K562 (cell line): Measurements from ENCODE around the gene KRTAP2-3.
"Not testable (repeated sequence)": the region's sequence is repeated elsewhere in the genome, so short reads cannot be mapped to it uniquely, and the experiment has no call there.

Source experiments
- CREB1 ChIP-seq, 2 experiments: sonication (generic) in 1 of 2; formaldehyde crosslinking in 1 of 2; IDR thresholded peaks; 2 replicates each; pipeline versions ENCODE4 v1.6.1 to v1.8.0; 2012 to 2022; ENCODE audit warnings: inconsistent platforms in 1 of 2, mild to moderate bottlenecking in 1 of 2, missing genetic modification reagents in 1 of 2, moderate library complexity in 1 of 2
- CREB5 ChIP-seq: fragments of 250-450 bp; sonication (Bioruptor Pico); IDR thresholded peaks from 2 replicates; pipeline ENCODE4 v1.5.0; 2020; ENCODE audit warnings: mild to moderate bottlenecking
- ELK1 ChIP-seq: sonication (generic); formaldehyde crosslinking; IDR thresholded peaks from 2 replicates; pipeline ENCODE4 v1.8.1; 2022; ENCODE audit warnings: missing genetic modification reagents
- EZH2 ChIP-seq: IDR thresholded peaks from 2 replicates; pipeline ENCODE4 v1.6.1; 2012; ENCODE audit warnings: low read depth, mild to moderate bottlenecking, inconsistent platforms, low read length, borderline replicate concordance
- FOS ChIP-seq: IDR thresholded peaks from 3 replicates; pipeline ENCODE4 v1.6.1; 2011; ENCODE audit not compliant: insufficient read length; ENCODE audit errors: extremely low read depth
- HDAC2 ChIP-seq: fragments of 450-650 bp; IDR thresholded peaks from 2 replicates; pipeline ENCODE4 v1.6.1; 2016; ENCODE audit warnings: mild to moderate bottlenecking
- MAZ ChIP-seq, 2 experiments: fragments of 450-650 bp in 1 of 2; sonication (generic) in 1 of 2; formaldehyde crosslinking; IDR thresholded peaks in 1 of 2; conservative IDR thresholded peaks in 1 of 2; 2 replicates each; pipeline versions ENCODE4 v1.4.0 to v1.5.0; 2020; ENCODE audit warnings: mild to moderate bottlenecking in 1 of 2, missing genetic modification reagents in 1 of 2
- PTBP1 ChIP-seq: fragments of 200-400 bp; formaldehyde crosslinking; IDR thresholded peaks from 2 replicates; pipeline ENCODE4 v1.6.1; 2017; ENCODE audit warnings: low read depth, low read length
- SPI1 ChIP-seq: IDR thresholded peaks from 2 replicates; pipeline ENCODE4 v1.6.1; 2011; ENCODE audit warnings: low read depth, low read length, control low read depth, borderline replicate concordance
- ZNF280A ChIP-seq: fragments of 450-650 bp; IDR thresholded peaks from 2 replicates; pipeline ENCODE4 v1.6.1; 2018; ENCODE audit warnings: mild to moderate bottlenecking, low read depth; ENCODE audit not compliant: partially characterized antibody
- TF ChIP-seq, protein P1 (sequence below), 3 experiments: IDR thresholded peaks in 2 of 3; conservative IDR thresholded peaks in 1 of 3; 2 replicates each; pipeline ENCODE4 v1.5.1; 2011 to 2012; ENCODE audit warnings: low read length in 3 of 3, mild to moderate bottlenecking in 3 of 3, control low read depth in 2 of 3, improper control_type of control experiment in 1 of 3, inconsistent platforms in 1 of 3, low read depth in 1 of 3, mixed read lengths in 1 of 3, moderate library complexity in 1 of 3; ENCODE audit not compliant: insufficient read depth in 2 of 3
- TF ChIP-seq, protein P2 (sequence below): sonication (generic); formaldehyde crosslinking; IDR thresholded peaks from 2 replicates; pipeline ENCODE4 v1.8.1; 2023; ENCODE audit warnings: mild to moderate bottlenecking, missing genetic modification reagents

DNA sequence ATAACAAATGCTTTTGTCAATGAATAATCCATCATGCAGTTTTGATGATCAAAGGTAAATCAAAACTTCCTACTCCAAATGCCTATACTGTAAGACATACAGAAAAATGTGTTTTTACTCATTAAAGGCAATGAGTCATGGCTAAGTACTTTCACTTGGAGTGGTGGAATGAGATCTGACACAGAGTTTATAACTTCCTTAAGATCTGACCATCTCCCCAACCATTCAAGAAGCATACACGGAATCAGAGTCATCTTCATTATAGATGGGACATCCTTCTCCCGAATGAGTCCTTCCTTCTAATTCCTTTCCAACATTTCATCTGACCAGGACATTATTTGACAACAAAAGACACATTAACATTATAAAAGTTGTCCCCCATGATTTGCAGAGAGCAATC is 23.5 kb upstream of the KRTAP2-3 start:
- TF ChIP-seq, protein P1, sequence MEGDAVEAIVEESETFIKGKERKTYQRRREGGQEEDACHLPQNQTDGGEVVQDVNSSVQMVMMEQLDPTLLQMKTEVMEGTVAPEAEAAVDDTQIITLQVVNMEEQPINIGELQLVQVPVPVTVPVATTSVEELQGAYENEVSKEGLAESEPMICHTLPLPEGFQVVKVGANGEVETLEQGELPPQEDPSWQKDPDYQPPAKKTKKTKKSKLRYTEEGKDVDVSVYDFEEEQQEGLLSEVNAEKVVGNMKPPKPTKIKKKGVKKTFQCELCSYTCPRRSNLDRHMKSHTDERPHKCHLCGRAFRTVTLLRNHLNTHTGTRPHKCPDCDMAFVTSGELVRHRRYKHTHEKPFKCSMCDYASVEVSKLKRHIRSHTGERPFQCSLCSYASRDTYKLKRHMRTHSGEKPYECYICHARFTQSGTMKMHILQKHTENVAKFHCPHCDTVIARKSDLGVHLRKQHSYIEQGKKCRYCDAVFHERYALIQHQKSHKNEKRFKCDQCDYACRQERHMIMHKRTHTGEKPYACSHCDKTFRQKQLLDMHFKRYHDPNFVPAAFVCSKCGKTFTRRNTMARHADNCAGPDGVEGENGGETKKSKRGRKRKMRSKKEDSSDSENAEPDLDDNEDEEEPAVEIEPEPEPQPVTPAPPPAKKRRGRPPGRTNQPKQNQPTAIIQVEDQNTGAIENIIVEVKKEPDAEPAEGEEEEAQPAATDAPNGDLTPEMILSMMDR (IDR thresholded peaks at IDR 0.05 in 2 of 3, conservative IDR thresholded peaks at IDR 0.05 in 1 of 3; ENCODE audit: insufficient read depth in 2 of 3, low read depth in 1 of 3, low read length in 3 of 3), result not testable (repeated sequence)
- TF ChIP-seq, protein P2, sequence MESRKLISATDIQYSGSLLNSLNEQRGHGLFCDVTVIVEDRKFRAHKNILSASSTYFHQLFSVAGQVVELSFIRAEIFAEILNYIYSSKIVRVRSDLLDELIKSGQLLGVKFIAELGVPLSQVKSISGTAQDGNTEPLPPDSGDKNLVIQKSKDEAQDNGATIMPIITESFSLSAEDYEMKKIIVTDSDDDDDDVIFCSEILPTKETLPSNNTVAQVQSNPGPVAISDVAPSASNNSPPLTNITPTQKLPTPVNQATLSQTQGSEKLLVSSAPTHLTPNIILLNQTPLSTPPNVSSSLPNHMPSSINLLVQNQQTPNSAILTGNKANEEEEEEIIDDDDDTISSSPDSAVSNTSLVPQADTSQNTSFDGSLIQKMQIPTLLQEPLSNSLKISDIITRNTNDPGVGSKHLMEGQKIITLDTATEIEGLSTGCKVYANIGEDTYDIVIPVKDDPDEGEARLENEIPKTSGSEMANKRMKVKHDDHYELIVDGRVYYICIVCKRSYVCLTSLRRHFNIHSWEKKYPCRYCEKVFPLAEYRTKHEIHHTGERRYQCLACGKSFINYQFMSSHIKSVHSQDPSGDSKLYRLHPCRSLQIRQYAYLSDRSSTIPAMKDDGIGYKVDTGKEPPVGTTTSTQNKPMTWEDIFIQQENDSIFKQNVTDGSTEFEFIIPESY (CRISPR knock-in tag), result not testable (repeated sequence)
- not testable (repeated sequence) for TF ChIP-seq ZNF280A; PTBP1; EZH2; HDAC2; MAZ (CRISPR knock-in tag; conservative IDR thresholded peaks at IDR 0.05 in 1 of 2, IDR thresholded peaks at IDR 0.05 in 1 of 2); FOS; CREB1 (IDR thresholded peaks at IDR 0.05); CREB1 (CRISPR knock-in tag; IDR thresholded peaks at IDR 0.05); ELK1 (CRISPR knock-in tag); CREB5 (CRISPR knock-in tag); SPI1
